Upper lobe of right lung (tissue), 1 donor: ENCODE measurements around the gene IL1R1. TPM values are rescaled to one million over a fixed set of nuclear protein-coding genes. Genes with fewer than 3 reads are reported as not detected.
"Not testable (repeated sequence)": the region's sequence is repeated elsewhere in the genome, so short reads cannot be mapped to it uniquely, and the experiment has no call there.

Experiments used
- ATAC-seq: fragments of 200-7000 bp; cut with Tn5 transposase; one replicate; pipeline ENCODE4 v1.9.1; 2020; ENCODE audit warnings: mild to moderate bottlenecking, moderate library complexity
- DNase-seq: peaks from one replicate; pipeline ENCODE4 v3.0.0-alpha.2; 2020
- H3K27ac ChIP-seq: fragments of 200-600 bp; one replicate; pipeline ENCODE4 v1.8.0; 2022
- H3K27me3 ChIP-seq: fragments of 200-600 bp; one replicate; pipeline ENCODE4 v1.8.0; 2022; ENCODE audit warnings: mild to moderate bottlenecking
- H3K36me3 ChIP-seq: fragments of 200-600 bp; one replicate; pipeline ENCODE4 v1.8.0; 2022
- H3K4me1 ChIP-seq: fragments of 200-600 bp; one replicate; pipeline ENCODE4 v1.8.0; 2022
- H3K4me3 ChIP-seq: fragments of 200-600 bp; one replicate; pipeline ENCODE4 v1.8.0; 2022; ENCODE audit warnings: mild to moderate bottlenecking
- H3K9me3 ChIP-seq: fragments of 200-600 bp; one replicate; pipeline ENCODE4 v1.8.0; 2022
- intact Hi-C: fragments of 100-400 bp; cut with DNase I; formaldehyde crosslinking; loops from one replicate; pipeline ENCODE4 v1.11.0; 2022
- total RNA-seq: library from RNA; stranded (reverse); fragmentation: NEBNext Ultra II Directional; extraction: Animal tissue kit (Norgen Biotek cat#: 25700); gene quantifications from one replicate; pipeline ENCODE4 v1.2.1, GENCODE V29; 2021
- TF ChIP-seq, protein P1 (sequence below): fragments of 200-600 bp; IDR thresholded peaks from one replicate; pipeline ENCODE4 v1.8.0; 2022; ENCODE audit warnings: antibody characterized with exemption
- donor health status: DM: no; HTN: yes; CAD: no; lungs with severe emphysema.

IL1R1 gene
- total RNA-seq, 1 donor from 2014 or later = 196 TPM

DNA sequence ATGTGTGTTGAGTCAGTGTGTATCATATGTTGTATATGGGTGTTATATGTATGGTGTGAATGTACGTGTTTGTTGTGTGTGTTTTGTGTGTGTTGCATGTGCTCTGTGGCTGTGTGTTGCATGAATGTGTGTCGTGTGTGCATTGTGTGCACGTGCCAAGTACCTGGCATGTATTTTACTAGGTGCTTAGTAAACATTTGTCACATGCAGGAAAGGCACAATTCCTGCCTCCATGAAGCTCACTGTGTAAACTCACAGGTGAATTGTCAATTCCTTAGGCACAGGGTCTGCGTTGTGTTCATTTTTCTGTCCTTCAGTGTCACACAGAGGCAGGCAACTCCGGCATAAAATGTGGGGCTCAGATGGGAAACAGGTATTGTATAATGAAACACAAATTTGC lies 22.3 kb upstream of the IL1R1 start:
- intact Hi-C loops = no loop called here
- ATAC-seq (no peak), DNase-seq (no peak)
- Histone ChIP-seq H3K36me3 (no peaks in the 10 kb centered on the region), H3K27ac (no peak overlapping the region), H3K4me1 (peaks cover 59% of the 10 kb centered on the region), H3K4me3 (no peak overlapping the region), H3K9me3 (no peaks in the 10 kb centered on the region), H3K27me3 (no peaks in the 10 kb centered on the region)
- TF ChIP-seq, protein P1, sequence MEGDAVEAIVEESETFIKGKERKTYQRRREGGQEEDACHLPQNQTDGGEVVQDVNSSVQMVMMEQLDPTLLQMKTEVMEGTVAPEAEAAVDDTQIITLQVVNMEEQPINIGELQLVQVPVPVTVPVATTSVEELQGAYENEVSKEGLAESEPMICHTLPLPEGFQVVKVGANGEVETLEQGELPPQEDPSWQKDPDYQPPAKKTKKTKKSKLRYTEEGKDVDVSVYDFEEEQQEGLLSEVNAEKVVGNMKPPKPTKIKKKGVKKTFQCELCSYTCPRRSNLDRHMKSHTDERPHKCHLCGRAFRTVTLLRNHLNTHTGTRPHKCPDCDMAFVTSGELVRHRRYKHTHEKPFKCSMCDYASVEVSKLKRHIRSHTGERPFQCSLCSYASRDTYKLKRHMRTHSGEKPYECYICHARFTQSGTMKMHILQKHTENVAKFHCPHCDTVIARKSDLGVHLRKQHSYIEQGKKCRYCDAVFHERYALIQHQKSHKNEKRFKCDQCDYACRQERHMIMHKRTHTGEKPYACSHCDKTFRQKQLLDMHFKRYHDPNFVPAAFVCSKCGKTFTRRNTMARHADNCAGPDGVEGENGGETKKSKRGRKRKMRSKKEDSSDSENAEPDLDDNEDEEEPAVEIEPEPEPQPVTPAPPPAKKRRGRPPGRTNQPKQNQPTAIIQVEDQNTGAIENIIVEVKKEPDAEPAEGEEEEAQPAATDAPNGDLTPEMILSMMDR = no peak

DNA sequence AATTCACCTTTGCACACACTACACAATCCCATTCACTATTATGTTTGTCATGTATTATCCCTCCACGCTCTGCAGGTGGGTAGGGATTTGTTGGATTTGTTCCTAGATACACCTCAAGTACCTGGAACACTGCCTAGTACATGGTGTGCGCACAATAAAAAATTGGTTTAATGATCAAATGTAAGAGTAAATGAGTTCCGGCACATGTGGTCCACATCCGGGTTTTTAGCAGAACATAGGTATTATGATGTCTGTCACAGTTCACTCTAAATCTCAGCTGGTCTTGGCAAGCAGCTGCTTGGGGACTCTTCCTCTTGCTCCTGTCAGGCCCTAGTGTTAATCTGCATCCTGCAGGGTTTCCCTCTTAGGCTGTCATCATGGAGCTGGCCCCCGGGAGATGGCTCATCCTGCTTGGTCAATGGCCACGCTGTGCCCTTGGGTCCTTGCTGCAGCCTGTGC lies 21.8 kb upstream of the IL1R1 start:
- Histone ChIP-seq H3K27me3 (no peaks in the 10 kb centered on the region), H3K9me3 (no peaks in the 10 kb centered on the region), H3K36me3 (no peaks in the 10 kb centered on the region), H3K4me1 (peaks cover 54% of the 10 kb centered on the region), H3K4me3 (no peak overlapping the region), H3K27ac (no peak overlapping the region)
- TF ChIP-seq, protein P1 = no peak
- ATAC-seq (peak; percentile 77), DNase-seq (no peak)
- intact Hi-C loops = no loop called here

GRCh38 chr2:102122115-102122514 lies 20.4 kb upstream of the IL1R1 start:
- Histone ChIP-seq H3K36me3 (no peaks in the 10 kb centered on the region), H3K4me3 (no peak overlapping the region), H3K9me3 (no peaks in the 10 kb centered on the region), H3K4me1 (peaks cover 40% of the 10 kb centered on the region), H3K27ac (peak overlapping the region; percentile 43), H3K27me3 (no peaks in the 10 kb centered on the region)
- intact Hi-C loops = no loop called here
- ATAC-seq = no peak
- no peak for DNase-seq
- TF ChIP-seq, protein P1 = no peak

GRCh38 chr2:102122909-102123308 lies 19.6 kb upstream of the IL1R1 start:
- DNase-seq (no peak), ATAC-seq (no peak)
- H3K27ac ChIP-seq = no peak overlapping the region
- no peaks in the 10 kb centered on the region for H3K9me3 ChIP-seq
- H3K27me3 ChIP-seq = no peaks in the 10 kb centered on the region
- H3K36me3 ChIP-seq = no peaks in the 10 kb centered on the region
- TF ChIP-seq, protein P1 = no peak
- no peak overlapping the region for H3K4me3 ChIP-seq
- intact Hi-C loops = no loop called here
- peaks cover 36% of the 10 kb centered on the region for H3K4me1 ChIP-seq

GRCh38 chr2:102124421-102124820 lies 18.1 kb upstream of the IL1R1 start:
- H3K9me3 ChIP-seq, DNase-seq, intact Hi-C loops, H3K4me3 ChIP-seq, ATAC-seq, H3K36me3 ChIP-seq, H3K27ac ChIP-seq, H3K27me3 ChIP-seq: not testable (repeated sequence)
- peaks cover 32% of the 10 kb centered on the region for H3K4me1 ChIP-seq

DNA sequence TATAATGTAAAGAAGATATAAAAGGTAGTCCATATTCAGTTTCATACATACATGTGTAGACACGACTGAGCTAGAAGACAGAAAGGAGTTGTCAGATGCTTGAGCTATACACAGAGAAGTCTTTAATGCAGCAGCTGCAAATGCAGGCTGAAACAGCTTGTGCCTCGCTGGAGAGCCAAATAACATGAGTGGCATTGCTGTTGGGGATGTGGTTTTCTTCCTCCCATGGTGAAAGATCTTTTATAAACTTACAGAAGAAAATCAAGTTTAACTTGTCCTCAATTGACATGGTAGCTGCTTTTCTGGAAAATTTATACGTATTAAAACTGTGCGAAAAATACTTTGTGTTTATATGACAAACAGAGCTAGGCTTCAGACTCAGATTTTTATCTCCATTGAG lies 16.4 kb upstream of the IL1R1 start:
- intact Hi-C loops = no loop called here
- DNase-seq = no peak
- Histone ChIP-seq H3K27ac (no peak overlapping the region), H3K36me3 (no peaks in the 10 kb centered on the region), H3K4me3 (no peak overlapping the region), H3K4me1 (peaks cover 29% of the 10 kb centered on the region), H3K27me3 (no peaks in the 10 kb centered on the region), H3K9me3 (no peaks in the 10 kb centered on the region)
- TF ChIP-seq, protein P1 = no peak
- no peak for ATAC-seq
